Lung (tissue), 12 donors: Measurements from ENCODE around the gene EML5. TPM values are rescaled to one million over a fixed set of nuclear protein-coding genes. Genes with fewer than 3 reads are reported as not detected.
"Not testable (repeated sequence)": the region's sequence is repeated elsewhere in the genome, so short reads cannot be mapped to it uniquely, and the experiment has no call there.

Experiments
- ATAC-seq: fragments of 200-7000 bp; cut with Tn5 transposase; one replicate; pipeline ENCODE4 v1.9.1; 2020; ENCODE audit warnings: moderate number of reproducible peaks; ENCODE audit not compliant: insufficient read depth, low FRiP score
- DNase-seq, 3 donors: peaks; one replicate each; pipeline ENCODE4 v3.0.0-alpha.2; 2013 to 2017
- H3K27ac ChIP-seq, 2 donors: one replicate each; pipeline ENCODE4 v1.5.1; 2013; ENCODE audit warnings: mild to moderate bottlenecking in 2 of 2, moderate library complexity in 2 of 2, control low read depth in 1 of 2, inconsistent platforms in 1 of 2, low read depth in 1 of 2, low read length in 1 of 2
- H3K27me3 ChIP-seq, 3 donors: one replicate each; pipeline ENCODE4 v1.5.1; 2013; ENCODE audit warnings: low read length in 2 of 3; ENCODE audit not compliant: control insufficient read depth in 3 of 3, insufficient read depth in 3 of 3
- H3K36me3 ChIP-seq, 4 donors: one replicate each; pipeline ENCODE4 v1.5.1; 2013; ENCODE audit warnings: low read length in 4 of 4, mild to moderate bottlenecking in 1 of 4, moderate library complexity in 1 of 4; ENCODE audit not compliant: control insufficient read depth in 4 of 4, insufficient read depth in 4 of 4
- H3K4me1 ChIP-seq, 5 donors: one replicate each; pipeline ENCODE4 v1.5.1; 2013; ENCODE audit warnings: low read length in 5 of 5, mild to moderate bottlenecking in 2 of 5, moderate library complexity in 1 of 5; ENCODE audit not compliant: control insufficient read depth in 5 of 5, insufficient read depth in 5 of 5
- H3K4me3 ChIP-seq: one replicate; pipeline ENCODE4 v1.5.1; 2013; ENCODE audit warnings: mild to moderate bottlenecking, control low read depth, moderate library complexity
- H3K9ac ChIP-seq, 2 donors: one replicate each; pipeline ENCODE4 v1.5.1; 2013; ENCODE audit warnings: low read length in 2 of 2, control low read depth in 1 of 2; ENCODE audit not compliant: insufficient read depth in 1 of 2
- H3K9me3 ChIP-seq, 4 donors: one replicate each; pipeline ENCODE4 v1.5.1; 2013; ENCODE audit warnings: low read length in 3 of 4, mild to moderate bottlenecking in 1 of 4, moderate library complexity in 1 of 4; ENCODE audit not compliant: control insufficient read depth in 4 of 4, insufficient read depth in 3 of 4
- WGBS, 2 donors: extraction: QIAGEN DNeasy Blood & Tissue Kit; methylation state at CpG; one replicate each; pipeline ENCODE4 v1.1.7; 2013; 5-methylcytosine and 5-hydroxymethylcytosine counted together
- polyA plus RNA-seq, 2 donors: library from polyadenylated mRNA; stranded (reverse); fragments of 200-250 nt; gene quantifications; one replicate each; pipeline ENCODE4 v1.2.1, GENCODE V29; 2013
- total RNA-seq, 2 donors: library from RNA; depleted of rRNA in 1 of 2; stranded (reverse); fragments of >200 nt in 1 of 2; gene quantifications; one replicate each; pipeline ENCODE4 v1.2.1, GENCODE V29; 2014 to 2021
- TF ChIP-seq, protein P1 (sequence below): IDR thresholded peaks from 2 replicates; pipeline ENCODE4 v1.5.1; 2012; ENCODE audit warnings: mild to moderate bottlenecking; ENCODE audit errors: control extremely low read depth, extremely low read depth
- donor health status: control.
- donor health status: control.
- donor health status: Bipolar disorder and iron deficiency.
- donor health status: healthy.
- donor health status: DM: yes; HTN: yes; CAD: no.

Gene EML5
- total and polyA plus RNA-seq, 4 donors = 0.31 to 10.2 (median 1.2) TPM

DNA sequence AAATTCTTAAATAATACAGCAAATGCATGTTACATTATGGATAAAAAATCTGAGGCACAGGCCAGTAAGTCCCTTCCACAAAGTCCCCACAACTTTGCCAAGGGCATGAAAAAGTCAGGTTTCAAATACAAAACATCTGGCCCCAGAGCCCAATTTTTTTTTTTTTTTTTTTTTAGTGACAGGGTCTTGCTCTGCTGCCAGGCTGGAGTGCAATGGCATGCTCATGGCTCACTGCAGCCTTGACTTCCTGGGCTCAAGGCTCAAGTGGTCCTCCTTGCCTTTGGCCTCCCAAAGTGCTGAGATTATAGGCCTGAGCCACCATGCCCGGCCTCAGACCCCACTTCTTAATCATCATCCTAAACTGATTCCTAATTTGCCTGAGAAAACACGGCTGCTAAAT is 28.6 kb upstream of the EML5 start:
- Histone ChIP-seq H3K4me1 (peaks cover 0 to 10% (median 0%) of the 10 kb centered on the region in 5 donors), H3K9ac (no peak overlapping the region), H3K27me3 (peaks cover 0 to 8% (median 0%) of the 10 kb centered on the region in 3 donors), H3K9me3 (no peaks in the 10 kb centered on the region), H3K27ac (no peak overlapping the region), H3K4me3 (no peak overlapping the region), H3K36me3 (no peaks in the 10 kb centered on the region)
- TF ChIP-seq, protein P1, sequence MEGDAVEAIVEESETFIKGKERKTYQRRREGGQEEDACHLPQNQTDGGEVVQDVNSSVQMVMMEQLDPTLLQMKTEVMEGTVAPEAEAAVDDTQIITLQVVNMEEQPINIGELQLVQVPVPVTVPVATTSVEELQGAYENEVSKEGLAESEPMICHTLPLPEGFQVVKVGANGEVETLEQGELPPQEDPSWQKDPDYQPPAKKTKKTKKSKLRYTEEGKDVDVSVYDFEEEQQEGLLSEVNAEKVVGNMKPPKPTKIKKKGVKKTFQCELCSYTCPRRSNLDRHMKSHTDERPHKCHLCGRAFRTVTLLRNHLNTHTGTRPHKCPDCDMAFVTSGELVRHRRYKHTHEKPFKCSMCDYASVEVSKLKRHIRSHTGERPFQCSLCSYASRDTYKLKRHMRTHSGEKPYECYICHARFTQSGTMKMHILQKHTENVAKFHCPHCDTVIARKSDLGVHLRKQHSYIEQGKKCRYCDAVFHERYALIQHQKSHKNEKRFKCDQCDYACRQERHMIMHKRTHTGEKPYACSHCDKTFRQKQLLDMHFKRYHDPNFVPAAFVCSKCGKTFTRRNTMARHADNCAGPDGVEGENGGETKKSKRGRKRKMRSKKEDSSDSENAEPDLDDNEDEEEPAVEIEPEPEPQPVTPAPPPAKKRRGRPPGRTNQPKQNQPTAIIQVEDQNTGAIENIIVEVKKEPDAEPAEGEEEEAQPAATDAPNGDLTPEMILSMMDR = no peak
- DNase-seq = no peak
- no peak for ATAC-seq
- WGBS, 2 donors = 89 to 91% methylated on average over 2 of the region's 2 CpGs

DNA sequence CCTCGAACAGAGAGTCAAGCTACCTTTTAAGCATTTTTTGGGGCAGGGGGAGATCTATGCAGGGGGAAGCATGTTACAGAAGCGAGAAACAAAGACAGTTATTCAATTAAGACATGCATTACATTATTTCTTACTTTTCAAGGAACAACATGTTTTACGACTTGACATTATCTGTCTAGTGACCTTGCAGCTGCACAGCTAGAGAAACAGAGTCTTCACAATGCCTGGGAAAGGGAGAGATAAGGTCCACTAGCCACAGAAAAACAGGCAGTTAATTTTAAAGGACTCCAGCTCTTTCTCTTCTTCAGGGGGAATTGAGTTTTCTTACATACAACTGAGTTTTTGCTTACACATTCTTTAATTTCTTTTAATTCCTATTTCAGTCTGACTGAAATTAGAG is 26.9 kb upstream of the EML5 start:
- not testable (repeated sequence) for H3K36me3 ChIP-seq, H3K4me3 ChIP-seq, H3K27ac ChIP-seq, H3K9me3 ChIP-seq, DNase-seq, ATAC-seq, H3K4me1 ChIP-seq, H3K27me3 ChIP-seq, H3K9ac ChIP-seq
- WGBS, 2 donors = 64 to 65% methylated on average over 3 of the region's 3 CpGs

DNA sequence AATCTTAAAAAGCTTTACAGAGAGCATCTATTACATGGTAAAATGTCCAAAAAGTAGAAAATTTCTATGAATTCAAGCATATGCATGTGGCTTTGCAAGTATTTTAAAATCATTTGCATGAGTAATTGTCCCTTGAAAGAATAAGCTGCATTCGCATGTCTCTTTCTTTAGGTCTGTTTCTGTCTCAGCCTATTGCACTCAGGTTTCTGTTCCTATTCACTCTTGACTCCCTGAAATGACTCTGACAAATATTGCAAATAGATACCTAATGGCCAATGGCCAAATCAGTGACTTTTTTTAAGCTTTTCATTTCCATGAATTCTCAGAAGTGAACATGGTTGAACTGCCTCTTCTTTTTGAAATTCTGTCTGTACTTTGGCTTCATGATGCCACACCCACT is 25.3 kb upstream of the EML5 start:
- Histone ChIP-seq H3K9me3 (no peaks in the 10 kb centered on the region), H3K36me3 (no peaks in the 10 kb centered on the region), H3K9ac (no peak overlapping the region), H3K27me3 (peaks cover 0 to 8% (median 0%) of the 10 kb centered on the region in 3 donors), H3K4me1 (no peaks in the 10 kb centered on the region), H3K4me3 (no peak overlapping the region), H3K27ac (no peak overlapping the region)
- no peak for DNase-seq
- TF ChIP-seq, protein P1 = no peak
- ATAC-seq = no peak
- 80 to 89% methylated on average over 1 of the region's 1 CpG for WGBS, 2 donors

DNA sequence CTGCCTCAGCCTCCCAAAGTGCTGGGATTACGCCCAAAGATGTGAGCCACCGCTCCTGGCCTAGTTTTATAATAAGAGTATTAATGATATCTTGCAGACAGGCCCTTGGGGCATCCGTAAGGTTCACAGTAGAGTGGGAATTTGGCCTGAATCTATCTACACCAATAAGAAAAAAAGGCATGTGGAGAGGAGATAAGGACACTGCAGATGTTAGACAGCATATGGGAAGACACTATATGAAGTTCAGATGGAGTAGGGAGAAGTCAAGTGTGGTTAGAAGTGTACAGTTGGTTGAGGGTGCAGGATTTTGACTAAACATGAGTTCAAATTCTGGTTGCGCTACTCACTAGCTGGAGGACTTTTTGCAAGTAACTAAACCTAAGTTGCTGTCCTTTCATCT is 23.2 kb upstream of the EML5 start:
- Histone ChIP-seq H3K27me3 (peaks cover 0 to 8% (median 0%) of the 10 kb centered on the region in 3 donors), H3K36me3 (no peaks in the 10 kb centered on the region), H3K4me1 (no peaks in the 10 kb centered on the region), H3K9me3 (no peaks in the 10 kb centered on the region), H3K9ac (no peak overlapping the region), H3K4me3 (no peak overlapping the region), H3K27ac (no peak overlapping the region)
- ATAC-seq (no peak), DNase-seq (no peak)
- WGBS, 2 donors = 95% methylated on average over 4 of the region's 4 CpGs
- TF ChIP-seq, protein P1 = no peak
